Measurements from ENCODE around the gene PIAS4.

- TF ChIP-seq POLR2A (IDR thresholded peaks at IDR 0.05; ENCODE audit: low read depth, low read length) (no peak), MAX (IDR thresholded peaks at IDR 0.05; ENCODE audit: insufficient read depth, insufficient read length) (peak; percentile 83), EZH2 (IDR thresholded peaks at IDR 0.05; ENCODE audit: borderline replicate concordance, low read depth, low read length, severe bottlenecking) (no peak), GATA2 (IDR thresholded peaks at IDR 0.05; ENCODE audit: insufficient read depth, insufficient read length, low read depth, low read length) (no peak), FOS (IDR thresholded peaks at IDR 0.05; ENCODE audit: borderline replicate concordance, insufficient read depth, low read length) (no peak), MYC (IDR thresholded peaks at IDR 0.05; ENCODE audit: low read depth, low read length) (no peak), POLR2AphosphoS5 (IDR thresholded peaks at IDR 0.05; ENCODE audit: insufficient read depth, low read depth, low read length) (peak; percentile 10), JUN (IDR thresholded peaks at IDR 0.05; ENCODE audit: borderline replicate concordance, insufficient read depth, insufficient read length, low read depth) (no peak)
- TF ChIP-seq, protein P1, sequence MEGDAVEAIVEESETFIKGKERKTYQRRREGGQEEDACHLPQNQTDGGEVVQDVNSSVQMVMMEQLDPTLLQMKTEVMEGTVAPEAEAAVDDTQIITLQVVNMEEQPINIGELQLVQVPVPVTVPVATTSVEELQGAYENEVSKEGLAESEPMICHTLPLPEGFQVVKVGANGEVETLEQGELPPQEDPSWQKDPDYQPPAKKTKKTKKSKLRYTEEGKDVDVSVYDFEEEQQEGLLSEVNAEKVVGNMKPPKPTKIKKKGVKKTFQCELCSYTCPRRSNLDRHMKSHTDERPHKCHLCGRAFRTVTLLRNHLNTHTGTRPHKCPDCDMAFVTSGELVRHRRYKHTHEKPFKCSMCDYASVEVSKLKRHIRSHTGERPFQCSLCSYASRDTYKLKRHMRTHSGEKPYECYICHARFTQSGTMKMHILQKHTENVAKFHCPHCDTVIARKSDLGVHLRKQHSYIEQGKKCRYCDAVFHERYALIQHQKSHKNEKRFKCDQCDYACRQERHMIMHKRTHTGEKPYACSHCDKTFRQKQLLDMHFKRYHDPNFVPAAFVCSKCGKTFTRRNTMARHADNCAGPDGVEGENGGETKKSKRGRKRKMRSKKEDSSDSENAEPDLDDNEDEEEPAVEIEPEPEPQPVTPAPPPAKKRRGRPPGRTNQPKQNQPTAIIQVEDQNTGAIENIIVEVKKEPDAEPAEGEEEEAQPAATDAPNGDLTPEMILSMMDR (IDR thresholded peaks at IDR 0.05; ENCODE audit: extremely low read depth in 1 of 2, insufficient read depth in 1 of 2, low read depth in 1 of 2, low read length in 2 of 2), result no peak
Observed at GRCh38 chr19:3983936-3984583, 23.5 kb upstream of the PIAS4 start.
